Mucosa of descending colon (tissue), 3 donors: ENCODE data around the gene NSUN3. TPM values are rescaled to one million over a fixed set of nuclear protein-coding genes. Genes with fewer than 3 reads are reported as not detected.

Experiments
- ATAC-seq: fragments of 200-7000 bp; cut with Tn5 transposase; one replicate; pipeline ENCODE4 v1.9.1; 2020; ENCODE audit warnings: mild to moderate bottlenecking, moderate library complexity
- DNase-seq, 3 donors: peaks; one replicate each; pipeline ENCODE4 v3.0.0-alpha.2; 2020
- H3K36me3 ChIP-seq: fragments of 200-600 bp; one replicate; pipeline ENCODE4 v1.8.0; 2021; ENCODE audit warnings: low read depth, mild to moderate bottlenecking
- H3K4me1 ChIP-seq: fragments of 200-600 bp; one replicate; pipeline ENCODE4 v1.8.0; 2021; ENCODE audit warnings: low read depth, mild to moderate bottlenecking
- H3K4me3 ChIP-seq: fragments of 200-600 bp; one replicate; pipeline ENCODE4 v1.8.0; 2021; ENCODE audit warnings: mild to moderate bottlenecking
- H3K9me3 ChIP-seq: fragments of 200-600 bp; one replicate; pipeline ENCODE4 v1.8.0; 2021; ENCODE audit warnings: mild to moderate bottlenecking
- CTCF ChIP-seq: fragments of 200-600 bp; IDR thresholded peaks from one replicate; pipeline ENCODE4 v1.8.0; 2022; ENCODE audit warnings: antibody characterized with exemption, mild to moderate bottlenecking
- intact Hi-C, 2 donors: fragments of 100-400 bp; cut with DNase I in 1 of 2; cut with micrococcal nuclease in 1 of 2; formaldehyde crosslinking; loops; one replicate each; pipeline versions ENCODE4 v1.11.0 to v1.11.1; 2022; cut with DNase I, micrococcal nuclease
- total RNA-seq, 3 donors: library from RNA; stranded (reverse); fragmentation: NEBNext Ultra II Directional in 2 of 3; extraction: Animal tissue kit (Norgen Biotek cat#: 25700) in 2 of 3; gene quantifications; one replicate each; pipeline versions ENCODE4 v1.2.1 to v1.2.4, GENCODE V29; 2021 to 2023
- donor health status: DM: no; HTN: no; CAD: no; lungs with moderate emphysema.
- donor health status: DM: no; HTN: no; CAD: no.
- donor health status: DM: no; HTN: yes; CAD: no.

Gene NSUN3
- total RNA-seq, 3 donors from 2014 or later, result 18.6 to 33.9 (median 23.0) TPM

GRCh38 chr3:94046533-94046932 lies 16.3 kb upstream of the NSUN3 start:
- no peak for TF ChIP-seq CTCF
- no peaks in the 10 kb centered on the region for H3K9me3 ChIP-seq
- intact Hi-C loops, result no loop called here
- no peak overlapping the region for H3K4me3 ChIP-seq
- DNase-seq (no peak), ATAC-seq (no peak)
- H3K36me3 ChIP-seq, result no peaks in the 10 kb centered on the region
- H3K4me1 ChIP-seq, result no peaks in the 10 kb centered on the region

GRCh38 chr3:94049267-94049666 lies 13.6 kb upstream of the NSUN3 start:
- intact Hi-C loops, result no loop called here
- Histone ChIP-seq H3K36me3 (no peaks in the 10 kb centered on the region), H3K4me1 (no peaks in the 10 kb centered on the region), H3K9me3 (no peaks in the 10 kb centered on the region), H3K4me3 (no peak overlapping the region)
- no peak for TF ChIP-seq CTCF
- no peak for DNase-seq
- ATAC-seq, result no peak

GRCh38 chr3:94050546-94050945 lies 12.3 kb upstream of the NSUN3 start:
- H3K36me3 ChIP-seq, result no peaks in the 10 kb centered on the region
- H3K4me1 ChIP-seq, result no peaks in the 10 kb centered on the region
- DNase-seq, result no peak
- no peak overlapping the region for H3K4me3 ChIP-seq
- H3K9me3 ChIP-seq, result no peaks in the 10 kb centered on the region
- intact Hi-C loops, result no loop called here
- no peak for TF ChIP-seq CTCF
- no peak for ATAC-seq

- intact Hi-C loops, result loop anchor here in 1 of 2 donors (5.0 to 10.0 kb wide), 2 partner anchors 34 to 56 kb away; partner anchors contain the start of gene STX19
- ATAC-seq (no peak), DNase-seq (no peak)
- no peaks in the 10 kb centered on the region for H3K9me3 ChIP-seq
- H3K4me3 ChIP-seq, result no peak overlapping the region
- no peak for TF ChIP-seq CTCF
- H3K4me1 ChIP-seq, result peaks cover 25% of the 10 kb centered on the region
- H3K36me3 ChIP-seq, result no peaks in the 10 kb centered on the region
Measured at GRCh38 chr3:94061297-94061696, 1.6 kb upstream of the NSUN3 start.

GRCh38 chr3:94063496-94064119 lies 747 bp downstream of the NSUN3 start:
- DNase-seq, result peak in 1 of 3 donors; percentile 19
- peak overlapping the region; percentile 64 for H3K4me3 ChIP-seq
- H3K4me1 ChIP-seq, result peaks cover 33% of the 10 kb centered on the region
- no peak for ATAC-seq
- H3K36me3 ChIP-seq, result no peaks in the 10 kb centered on the region
- no peak for TF ChIP-seq CTCF
- intact Hi-C loops, result loop anchor here in 1 of 2 donors (5.0 to 10.0 kb wide), 2 partner anchors 36 to 59 kb away; partner anchors contain the start of gene STX19
- H3K9me3 ChIP-seq, result no peaks in the 10 kb centered on the region
